GM12878 (cell line): Measurements from ENCODE around the gene NAXE. TPM values are rescaled to one million over a fixed set of nuclear protein-coding genes. Genes with fewer than 3 reads are reported as not detected.

Experiments
- ATAC-seq: fragments of 200-7000 bp; cut with Tn5 transposase; 3 replicates; pipeline ENCODE4 v1.9.1; 2020; ENCODE audit warnings: mild to moderate bottlenecking, moderate library complexity
- BruUV-seq: library from RNA; stranded (reverse); fragments of 400-500 nt; replicated peaks from 2 replicates; lab custom pipeline; 2021; lab: Mats Ljungman, UMichigan
- CTCF ChIA-PET: fragments of 300-600 bp; sonication (Branson Sonifier 250); formaldehyde crosslinking; extraction: SDS; loops from one replicate; lab custom pipeline; 2021; ENCODE audit warnings: inconsistent platforms; lab: Yijun Ruan, JAX
- POLR2A ChIA-PET: fragments of 350-600 bp; formaldehyde crosslinking; extraction: SDS; loops from one replicate; lab custom pipeline; 2021; ENCODE audit warnings: inconsistent platforms; lab: Charles Lee
- RAD21 ChIA-PET: fragments of 300-600 bp; sonication (Branson Sonifier 250); formaldehyde crosslinking; loops from one replicate; lab custom pipeline; 2023; ENCODE audit warnings: antibody characterized with exemption; ENCODE audit not compliant: unreplicated experiment; lab: Charles Lee
- SMC1A ChIA-PET: fragments of 300-600 bp; sonication (Branson Sonifier 250); formaldehyde crosslinking; loops from one replicate; lab custom pipeline; 2023; ENCODE audit not compliant: unreplicated experiment, uncharacterized antibody; lab: Charles Lee
- DNase-seq: peaks from one replicate; pipeline ENCODE4 v3.0.0-alpha.2; 2011; ENCODE audit warnings: low read depth, low spot score
- FAIRE-seq: peaks from 3 replicates; lab custom pipeline; 2011; peaks lifted over from hg19 to GRCh38; lab: Jason Lieb, UNC
- H2AFZ ChIP-seq: 2 replicates; pipeline ENCODE4 v1.6.0; 2011; ENCODE audit warnings: low read depth, low read length, control low read depth; ENCODE audit not compliant: control insufficient read depth
- H3K27ac ChIP-seq: 2 replicates; pipeline ENCODE4 v1.5.1; 2011; ENCODE audit warnings: control low read depth; ENCODE audit not compliant: control insufficient read depth, insufficient read depth
- H3K27me3 ChIP-seq, 2 experiments: replicated peaks in 1 of 2; 2 replicates each; pipeline versions ENCODE4 v1.6.0 to v1.6.1; 2011; ENCODE audit warnings: low read length in 1 of 2; ENCODE audit not compliant: control insufficient read depth in 2 of 2, insufficient read depth in 2 of 2
- H3K36me3 ChIP-seq, 2 experiments: 2 replicates each; pipeline ENCODE4 v1.5.1; 2011; ENCODE audit warnings: low read length in 1 of 2; ENCODE audit not compliant: control insufficient read depth in 2 of 2, insufficient read depth in 2 of 2
- H3K4me1 ChIP-seq: 2 replicates; pipeline ENCODE4 v1.6.1; 2011; ENCODE audit warnings: mild to moderate bottlenecking, low read length, moderate library complexity, mixed read lengths; ENCODE audit not compliant: control insufficient read depth, insufficient read depth
- H3K4me2 ChIP-seq: 2 replicates; pipeline ENCODE4 v1.6.0; 2011; ENCODE audit warnings: control low read depth; ENCODE audit not compliant: control insufficient read depth, insufficient read depth
- H3K4me3 ChIP-seq: fragments of 200-600 bp; sonication (generic); 2 replicates; pipeline ENCODE4 v1.5.1; 2016
- H3K79me2 ChIP-seq: 2 replicates; pipeline ENCODE4 v1.6.0; 2011; ENCODE audit warnings: low read length; ENCODE audit not compliant: control insufficient read depth, insufficient read depth
- H3K9ac ChIP-seq: 2 replicates; pipeline ENCODE4 v1.8.0; 2011; ENCODE audit warnings: low read length, control low read depth, mixed read lengths; ENCODE audit not compliant: control insufficient read depth, insufficient read depth
- H3K9me3 ChIP-seq: replicated peaks from 3 replicates; pipeline ENCODE4 v1.5.1; 2011; ENCODE audit warnings: mild to moderate bottlenecking, low read length; ENCODE audit not compliant: control insufficient read depth, insufficient read depth
- H4K20me1 ChIP-seq: 2 replicates; pipeline ENCODE4 v1.6.0; 2011; ENCODE audit not compliant: control insufficient read depth, insufficient read depth
- ATF3 ChIP-seq: IDR thresholded peaks from 2 replicates; pipeline ENCODE4 v1.6.1; 2011; ENCODE audit warnings: low read depth, mild to moderate bottlenecking, low read length, moderate library complexity, borderline replicate concordance; ENCODE audit errors: extremely low read depth
- CHD1 ChIP-seq: IDR thresholded peaks from 2 replicates; pipeline ENCODE4 v1.6.1; 2012; ENCODE audit warnings: low read depth, low read length, improper control_type of control experiment
- CTCF ChIP-seq, 3 experiments: IDR thresholded peaks in 2 of 3; conservative IDR thresholded peaks in 1 of 3; 2 replicates each; pipeline ENCODE4 v1.5.1; 2011; ENCODE audit warnings: low read depth in 3 of 3, low read length in 3 of 3, mild to moderate bottlenecking in 3 of 3, control low read depth in 2 of 3, moderate library complexity in 2 of 3, inconsistent platforms in 1 of 3, mixed read lengths in 1 of 3; ENCODE audit not compliant: control insufficient read depth in 2 of 3, insufficient read depth in 1 of 3; ENCODE audit errors: extremely low read depth in 1 of 3
- E2F8 ChIP-seq: fragments of 450-650 bp; IDR thresholded peaks from 2 replicates; pipeline ENCODE4 v1.6.1; 2018; ENCODE audit warnings: mild to moderate bottlenecking, low read depth, moderate library complexity; ENCODE audit not compliant: partially characterized antibody
- IRF3 ChIP-seq: fragments of 450-650 bp; IDR thresholded peaks from 2 replicates; pipeline ENCODE4 v1.6.1; 2014; ENCODE audit warnings: mild to moderate bottlenecking
- JUND ChIP-seq: IDR thresholded peaks from 2 replicates; pipeline ENCODE4 v1.6.1; 2012; ENCODE audit warnings: low read depth, mild to moderate bottlenecking, low read length, improper control_type of control experiment, moderate library complexity
- MTA3 ChIP-seq: IDR thresholded peaks from 2 replicates; pipeline ENCODE4 v1.6.1; 2012; ENCODE audit warnings: low read length, inconsistent platforms, borderline replicate concordance
- POLR2AphosphoS2 ChIP-seq: IDR thresholded peaks from 2 replicates; pipeline ENCODE4 v1.6.1; 2011; ENCODE audit warnings: low read depth, mild to moderate bottlenecking, low read length, improper control_type of control experiment, moderate library complexity
- RCOR1 ChIP-seq: conservative IDR thresholded peaks from 2 replicates; pipeline ENCODE4 v1.6.1; 2012; ENCODE audit warnings: low read depth, low read length, improper control_type of control experiment
- SMC3 ChIP-seq: IDR thresholded peaks from 2 replicates; pipeline ENCODE4 v1.6.1; 2011; ENCODE audit warnings: low read length, improper control_type of control experiment, borderline replicate concordance
- SPI1 ChIP-seq: IDR thresholded peaks from 2 replicates; pipeline ENCODE4 v1.6.1; 2011; ENCODE audit warnings: low read depth, mild to moderate bottlenecking, low read length, moderate library complexity, borderline replicate concordance; ENCODE audit not compliant: insufficient read depth
- ZNF384 ChIP-seq: IDR thresholded peaks from 2 replicates; pipeline ENCODE4 v1.6.1; 2012; ENCODE audit warnings: low read depth, mild to moderate bottlenecking, low read length, improper control_type of control experiment, borderline replicate concordance
- WGBS: methylation state at CpG from one replicate; pipeline ENCODE4 v1.1.6; 2016; ENCODE audit warnings: low lambda C conversion rate; ENCODE audit not compliant: insufficient replicate concordance, insufficient coverage; ENCODE audit errors: missing lambda C conversion rate; 5-methylcytosine and 5-hydroxymethylcytosine counted together
- in situ Hi-C: fragments of 300-500 bp; cut with MboI; formaldehyde crosslinking; loops from 9 replicates; pipeline ENCODE4 v1.14.3; 2018; ENCODE audit warnings: mixed read lengths
- intact Hi-C: fragments of 100-400 bp; cut with micrococcal nuclease; formaldehyde crosslinking; loops from one replicate; pipeline ENCODE4 v1.14.2; 2022; ENCODE audit not compliant: unreplicated experiment
- polyA plus RNA-seq, 11 experiments: library from polyadenylated mRNA; depleted of rRNA in 4 of 11; unstranded in 6 of 11; stranded (reverse) in 5 of 11; fragments of >200 nt; fragmentation: Nextera tagmentation in 4 of 11; fragmentation: Illumina TruSeq in 1 of 11; extraction: Ambion mirVana in 4 of 11; extraction: Trizol in 1 of 11; gene quantifications; 1 replicate in 1 of 11; 2 replicates in 10 of 11; pipeline versions ENCODE4 v1.2.1 to v1.2.3, GENCODE V29; 2011 to 2016; ENCODE audit warnings: inconsistent platforms in 2 of 11, missing spikeins in 2 of 11, low read depth in 1 of 11
- total RNA-seq, 4 experiments: library from RNA; depleted of rRNA in 3 of 4; stranded (reverse); fragments of >200 nt in 3 of 4; fragmentation: Illumina TruSeq in 1 of 4; extraction: Trizol in 1 of 4; gene quantifications; 2 replicates each; pipeline versions ENCODE4 v1.2.1 to v1.2.3, GENCODE V29; 2013 to 2021

Gene NAXE
- total and polyA plus RNA-seq, 10 of the 15 experiments (the other 5 are each of a cell fraction or from before 2014, with no cell fraction given) = 17.8 to 93.3 (median 68.8) TPM

GRCh38 chr1:156583821-156584622 lies 7.6 kb upstream of the NAXE start (continued):
- TF ChIP-seq CTCF (IDR thresholded peaks at IDR 0.05 in 2 of 3, conservative IDR thresholded peaks at IDR 0.05 in 1 of 3; ENCODE audit: control insufficient read depth in 2 of 3, extremely low read depth in 1 of 3, insufficient read depth in 1 of 3, low read depth in 3 of 3, low read length in 3 of 3) = peak; percentile 88 to 93 (median 89)
- no peak for TF ChIP-seq ZNF384
- peak; percentile 87 for TF ChIP-seq SMC3

- no TSS peak for BruUV-seq
- Histone ChIP-seq H3K9ac (no peak overlapping the region), H4K20me1 (no peaks in the 10 kb centered on the region), H3K4me2 (no peak overlapping the region), H2AFZ (no peak overlapping the region), H3K4me3 (no peak overlapping the region), H3K4me1 (peaks cover 16% of the 10 kb centered on the region), H3K27me3 (no peaks in the 10 kb centered on the region; a peak in 1 of 4 replicates), H3K36me3 (no peaks in the 10 kb centered on the region), H3K27ac (no peak overlapping the region), H3K79me2 (no peaks in the 10 kb centered on the region), H3K9me3 (no peaks in the 10 kb centered on the region)
- WGBS = 36% methylated on average over 11 of the region's 11 CpGs
- intact Hi-C loops (loop anchor here (1.0 to 2.0 kb wide), 2 partner anchors 23 to 128 kb away; no protein-coding TSS in a partner anchor), in situ Hi-C loops (no loop called here)
- RAD21 ChIA-PET = interaction anchor here (0.8 to 1.1 kb wide), 4 partner anchors 24 to 127 kb away, joined by 3 to 5 read pairs (median 3); no protein-coding TSS in a partner anchor
- no peak for FAIRE-seq
- CTCF ChIA-PET = interaction anchor here (0.6 to 4.6 kb wide), 13 partner anchors 13 to 139 kb away, joined by 3 to 40 read pairs (median 3); partner anchors contain the start of gene GPATCH4
- POLR2A ChIA-PET = no interaction called here
- no peak for DNase-seq
- peak; percentile 90 for ATAC-seq
- SMC1A ChIA-PET = interaction anchor here (1.0 to 3.5 kb wide), 5 partner anchors 15 to 127 kb away, joined by 3 to 22 read pairs (median 5); no protein-coding TSS in a partner anchor
- TF ChIP-seq RCOR1 (no peak), SMC3 (peak; percentile 29; the same call in 1 of the 2 replicates), ATF3 (no peak), CHD1 (no peak), SPI1 (no peak), MTA3 (no peak), E2F8 (no peak), POLR2AphosphoS2 (no peak), JUND (no peak), IRF3 (no peak)
These were observed 6.8 kb upstream of the NAXE start for GRCh38 chr1:156584813-156585212.
